Stomach (tissue), 4 donors: Measurements from ENCODE around the gene DTWD1.

ENCODE experiments used
- CTCF ChIP-seq, 7 experiments: fragments of 450-650 bp in 4 of 7; fragments of 200-600 bp in 3 of 7; sonication (generic) in 3 of 7; IDR thresholded peaks; one replicate each; pipeline ENCODE4 v1.5.1; 2016 to 2019; ENCODE audit warnings: antibody characterized with exemption in 7 of 7, control low read depth in 2 of 7, mild to moderate bottlenecking in 1 of 7
- EP300 ChIP-seq: sonication (generic); formaldehyde crosslinking; IDR thresholded peaks from one replicate; pipeline ENCODE4 v1.6.1; 2017; ENCODE audit warnings: antibody characterized with exemption
- POLR2A ChIP-seq, 4 donors: fragments of 450-650 bp; IDR thresholded peaks; one replicate each; pipeline ENCODE4 v1.6.1; 2016; ENCODE audit warnings: antibody characterized with exemption in 4 of 4, control low read depth in 2 of 4, mild to moderate bottlenecking in 1 of 4, moderate library complexity in 1 of 4
- POLR2AphosphoS5 ChIP-seq, 3 donors: sonication (generic); formaldehyde crosslinking; IDR thresholded peaks; one replicate each; pipeline ENCODE4 v1.6.1; 2016; ENCODE audit warnings: antibody characterized with exemption in 3 of 3

DNA sequence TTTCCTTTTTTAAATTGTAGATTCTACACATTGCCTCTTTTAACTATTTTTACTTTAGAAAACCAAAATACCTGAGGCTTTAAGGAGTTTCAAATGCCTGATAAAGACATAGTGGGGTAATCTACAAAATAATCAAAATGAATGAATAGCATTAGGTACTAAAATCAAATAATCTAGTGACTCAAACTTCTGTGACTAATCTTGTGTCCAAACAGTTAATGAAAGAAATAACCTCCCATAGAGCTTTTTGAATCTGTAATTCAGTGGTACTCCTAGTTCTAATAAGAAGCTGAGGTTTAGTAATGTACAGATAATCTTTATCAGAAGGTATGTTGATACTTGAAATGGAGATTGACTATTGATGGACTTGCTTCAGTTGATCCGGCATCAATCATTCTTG is 53.0 kb downstream of the DTWD1 start:
- no peak for TF ChIP-seq CTCF (IDR thresholded peaks at IDR 0.05)
- TF ChIP-seq POLR2AphosphoS5 (IDR thresholded peaks at IDR 0.05), result no peak
- TF ChIP-seq POLR2A (IDR thresholded peaks at IDR 0.05), result no peak
- TF ChIP-seq EP300, result no peak
